K562 (cell line): ENCODE results near the gene GARNL3. TPM values are rescaled to one million over a fixed set of nuclear protein-coding genes. Genes with fewer than 3 reads are reported as not detected.

Source experiments
- ATF3 ChIP-seq, 2 experiments: fragments of 450-650 bp in 1 of 2; sonication (generic) in 1 of 2; formaldehyde crosslinking in 1 of 2; IDR thresholded peaks in 1 of 2; conservative IDR thresholded peaks in 1 of 2; 2 replicates each; pipeline versions ENCODE4 v1.6.1 to v1.8.1; 2016 to 2023; ENCODE audit warnings: mild to moderate bottlenecking in 2 of 2, moderate library complexity in 2 of 2, inconsistent platforms in 1 of 2, missing genetic modification reagents in 1 of 2
- BRF2 ChIP-seq: IDR thresholded peaks from 3 replicates; pipeline ENCODE4 v1.6.1; 2011; ENCODE audit warnings: borderline replicate concordance, mild to moderate bottlenecking; ENCODE audit not compliant: insufficient read length, insufficient read depth
- CBFB ChIP-seq: sonication (generic); formaldehyde crosslinking; IDR thresholded peaks from 2 replicates; pipeline ENCODE4 v1.4.0; 2020; ENCODE audit warnings: mild to moderate bottlenecking, missing genetic modification reagents
- DDX20 ChIP-seq: fragments of 450-650 bp; IDR thresholded peaks from 2 replicates; pipeline ENCODE4 v1.6.1; 2016; ENCODE audit warnings: missing genetic modification characterization, low read depth, mild to moderate bottlenecking, missing compliant biosample characterization, moderate library complexity
- E2F3 ChIP-seq: fragments of 250-450 bp; sonication (Bioruptor Pico); IDR thresholded peaks from 2 replicates; pipeline ENCODE4 v1.4.0; 2020; ENCODE audit warnings: mild to moderate bottlenecking
- FIP1L1 ChIP-seq: fragments of 200-400 bp; formaldehyde crosslinking; IDR thresholded peaks from 2 replicates; pipeline ENCODE4 v1.6.1; 2018; ENCODE audit warnings: mild to moderate bottlenecking, low read depth, low read length; ENCODE audit not compliant: poor library complexity, severe bottlenecking
- HIVEP1 ChIP-seq: fragments of 250-450 bp; sonication (Bioruptor Pico); IDR thresholded peaks from 2 replicates; pipeline ENCODE4 v1.4.0; 2020; ENCODE audit warnings: mild to moderate bottlenecking
- MCM2 ChIP-seq: fragments of 450-650 bp; IDR thresholded peaks from 2 replicates; pipeline ENCODE4 v1.6.1; 2017; ENCODE audit warnings: low read depth, mild to moderate bottlenecking
- PPARD ChIP-seq: fragments of 250-450 bp; sonication (Bioruptor Pico); IDR thresholded peaks from 2 replicates; pipeline ENCODE4 v1.8.0; 2022; ENCODE audit warnings: inconsistent platforms, mild to moderate bottlenecking, moderate library complexity
- RAD51 ChIP-seq: fragments of 450-650 bp; IDR thresholded peaks from 2 replicates; pipeline ENCODE4 v1.7.1; 2016; ENCODE audit warnings: low read depth, mild to moderate bottlenecking, borderline replicate concordance
- RBM25 ChIP-seq: fragments of 200-400 bp; formaldehyde crosslinking; IDR thresholded peaks from 2 replicates; pipeline ENCODE4 v1.6.1; 2018; ENCODE audit warnings: low read length, low read depth, moderate library complexity; ENCODE audit not compliant: severe bottlenecking
- ZFP36 ChIP-seq: fragments of 150-350 bp; IDR thresholded peaks from 2 replicates; pipeline ENCODE4 v1.6.1; 2018; ENCODE audit warnings: low read length, low read depth; ENCODE audit not compliant: partially characterized antibody
- polyA plus RNA-seq, 8 experiments: library from polyadenylated mRNA; depleted of rRNA in 4 of 8; stranded (reverse) in 5 of 8; unstranded in 3 of 8; fragments of >200 nt; fragmentation: Nextera tagmentation in 2 of 8; fragmentation: Illumina TruSeq in 1 of 8; extraction: Ambion mirVana in 2 of 8; extraction: Trizol in 1 of 8; gene quantifications; 2 replicates each; pipeline versions ENCODE4 v1.2.1 to v1.2.3, GENCODE V29; 2011 to 2014; ENCODE audit warnings: inconsistent platforms in 1 of 8, missing spikeins in 1 of 8
- total RNA-seq, 7 experiments: library from RNA; depleted of rRNA in 6 of 7; stranded (reverse); fragments of >200 nt in 6 of 7; fragmentation: Illumina TruSeq in 2 of 7; extraction: Trizol in 2 of 7; gene quantifications; 2 replicates each; pipeline versions ENCODE4 v1.2.1 to v1.2.3, GENCODE V29; 2011 to 2021; ENCODE audit warnings: low replicate concordance in 1 of 7
- TF ChIP-seq, protein P1 (sequence below), 2 experiments: fragments of 450-650 bp; IDR thresholded peaks; 2 replicates each; pipeline ENCODE4 v1.6.1; 2018; ENCODE audit warnings: mild to moderate bottlenecking in 2 of 2, low read depth in 1 of 2; ENCODE audit not compliant: partially characterized antibody in 2 of 2
- TF ChIP-seq, protein P2 (sequence below): sonication (generic); formaldehyde crosslinking; IDR thresholded peaks from 2 replicates; pipeline ENCODE4 v1.8.0; 2022; ENCODE audit warnings: missing genetic modification reagents, mild to moderate bottlenecking, moderate library complexity, borderline replicate concordance
- TF ChIP-seq, protein P3 (sequence below): fragments of 250-450 bp; sonication (Bioruptor Pico); IDR thresholded peaks from 2 replicates; pipeline ENCODE4 v1.5.0; 2020; ENCODE audit warnings: mild to moderate bottlenecking
- TF ChIP-seq, protein P4 (sequence below): fragments of 250-450 bp; sonication (Bioruptor Pico); IDR thresholded peaks from 2 replicates; pipeline ENCODE4 v1.8.0; 2022; ENCODE audit warnings: inconsistent platforms

The GARNL3 gene
- total and polyA plus RNA-seq, 9 of the 15 experiments (the other 6 are each of a cell fraction or from before 2014, with no cell fraction given), result 0.35 to 2.7 (median 1.6) TPM

DNA sequence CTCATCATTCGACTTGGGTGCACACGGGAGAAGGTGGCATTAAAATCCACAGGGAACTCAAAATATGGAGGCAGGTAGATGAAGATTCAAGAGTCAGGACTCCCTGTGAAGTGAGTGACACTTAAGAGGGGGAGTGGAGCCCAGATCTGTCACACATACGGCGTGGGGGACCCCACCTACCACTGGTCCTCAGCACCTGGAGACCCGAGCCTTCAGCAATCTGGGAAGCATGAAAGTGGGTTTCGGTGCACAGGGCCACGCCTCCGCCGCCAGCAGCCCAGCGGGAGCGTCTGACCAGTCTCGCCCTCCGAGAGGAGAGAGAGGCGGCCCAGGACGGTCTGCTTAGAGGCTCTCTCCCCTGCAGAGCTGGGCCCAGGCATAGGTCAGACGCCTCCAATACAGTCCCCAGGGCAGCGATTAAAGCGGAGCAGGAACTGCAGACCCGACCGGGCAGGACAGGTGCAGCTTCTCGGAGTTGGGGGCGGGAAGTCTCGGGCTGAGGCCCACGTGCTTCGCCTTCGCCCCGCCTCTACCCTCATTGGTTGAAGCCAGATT lies 131.8 kb downstream of the GARNL3 start (continued):
- TF ChIP-seq, protein P1, sequence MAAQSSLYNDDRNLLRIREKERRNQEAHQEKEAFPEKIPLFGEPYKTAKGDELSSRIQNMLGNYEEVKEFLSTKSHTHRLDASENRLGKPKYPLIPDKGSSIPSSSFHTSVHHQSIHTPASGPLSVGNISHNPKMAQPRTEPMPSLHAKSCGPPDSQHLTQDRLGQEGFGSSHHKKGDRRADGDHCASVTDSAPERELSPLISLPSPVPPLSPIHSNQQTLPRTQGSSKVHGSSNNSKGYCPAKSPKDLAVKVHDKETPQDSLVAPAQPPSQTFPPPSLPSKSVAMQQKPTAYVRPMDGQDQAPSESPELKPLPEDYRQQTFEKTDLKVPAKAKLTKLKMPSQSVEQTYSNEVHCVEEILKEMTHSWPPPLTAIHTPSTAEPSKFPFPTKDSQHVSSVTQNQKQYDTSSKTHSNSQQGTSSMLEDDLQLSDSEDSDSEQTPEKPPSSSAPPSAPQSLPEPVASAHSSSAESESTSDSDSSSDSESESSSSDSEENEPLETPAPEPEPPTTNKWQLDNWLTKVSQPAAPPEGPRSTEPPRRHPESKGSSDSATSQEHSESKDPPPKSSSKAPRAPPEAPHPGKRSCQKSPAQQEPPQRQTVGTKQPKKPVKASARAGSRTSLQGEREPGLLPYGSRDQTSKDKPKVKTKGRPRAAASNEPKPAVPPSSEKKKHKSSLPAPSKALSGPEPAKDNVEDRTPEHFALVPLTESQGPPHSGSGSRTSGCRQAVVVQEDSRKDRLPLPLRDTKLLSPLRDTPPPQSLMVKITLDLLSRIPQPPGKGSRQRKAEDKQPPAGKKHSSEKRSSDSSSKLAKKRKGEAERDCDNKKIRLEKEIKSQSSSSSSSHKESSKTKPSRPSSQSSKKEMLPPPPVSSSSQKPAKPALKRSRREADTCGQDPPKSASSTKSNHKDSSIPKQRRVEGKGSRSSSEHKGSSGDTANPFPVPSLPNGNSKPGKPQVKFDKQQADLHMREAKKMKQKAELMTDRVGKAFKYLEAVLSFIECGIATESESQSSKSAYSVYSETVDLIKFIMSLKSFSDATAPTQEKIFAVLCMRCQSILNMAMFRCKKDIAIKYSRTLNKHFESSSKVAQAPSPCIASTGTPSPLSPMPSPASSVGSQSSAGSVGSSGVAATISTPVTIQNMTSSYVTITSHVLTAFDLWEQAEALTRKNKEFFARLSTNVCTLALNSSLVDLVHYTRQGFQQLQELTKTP (IDR thresholded peaks at IDR 0.05; ENCODE audit: low read depth in 1 of 2, partially characterized antibody in 2 of 2), result no peak
- TF ChIP-seq, protein P2, sequence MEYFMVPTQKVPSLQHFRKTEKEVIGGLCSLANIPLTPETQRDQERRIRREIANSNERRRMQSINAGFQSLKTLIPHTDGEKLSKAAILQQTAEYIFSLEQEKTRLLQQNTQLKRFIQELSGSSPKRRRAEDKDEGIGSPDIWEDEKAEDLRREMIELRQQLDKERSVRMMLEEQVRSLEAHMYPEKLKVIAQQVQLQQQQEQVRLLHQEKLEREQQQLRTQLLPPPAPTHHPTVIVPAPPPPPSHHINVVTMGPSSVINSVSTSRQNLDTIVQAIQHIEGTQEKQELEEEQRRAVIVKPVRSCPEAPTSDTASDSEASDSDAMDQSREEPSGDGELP (CRISPR knock-in tag), result peak; percentile 33; the same call in 1 of the 2 replicates
- peak; percentile 5 for TF ChIP-seq ZFP36
- peak; percentile 87 for TF ChIP-seq RAD51
- no peak for TF ChIP-seq HIVEP1 (CRISPR knock-in tag)
- TF ChIP-seq E2F3 (CRISPR knock-in tag), result 0 out of 2 replicates have a peak, but pooled peaks have one; percentile 32
- TF ChIP-seq BRF2, result no peak
- TF ChIP-seq PPARD (CRISPR knock-in tag), result no peak
- no peak for TF ChIP-seq DDX20 (tag)
- peak; percentile 66; the same call in 1 of the 2 replicates for TF ChIP-seq CBFB
- no peak for TF ChIP-seq ATF3 (IDR thresholded peaks at IDR 0.05)
- TF ChIP-seq ATF3 (CRISPR knock-in tag; conservative IDR thresholded peaks at IDR 0.05), result no peak
- TF ChIP-seq, protein P3, sequence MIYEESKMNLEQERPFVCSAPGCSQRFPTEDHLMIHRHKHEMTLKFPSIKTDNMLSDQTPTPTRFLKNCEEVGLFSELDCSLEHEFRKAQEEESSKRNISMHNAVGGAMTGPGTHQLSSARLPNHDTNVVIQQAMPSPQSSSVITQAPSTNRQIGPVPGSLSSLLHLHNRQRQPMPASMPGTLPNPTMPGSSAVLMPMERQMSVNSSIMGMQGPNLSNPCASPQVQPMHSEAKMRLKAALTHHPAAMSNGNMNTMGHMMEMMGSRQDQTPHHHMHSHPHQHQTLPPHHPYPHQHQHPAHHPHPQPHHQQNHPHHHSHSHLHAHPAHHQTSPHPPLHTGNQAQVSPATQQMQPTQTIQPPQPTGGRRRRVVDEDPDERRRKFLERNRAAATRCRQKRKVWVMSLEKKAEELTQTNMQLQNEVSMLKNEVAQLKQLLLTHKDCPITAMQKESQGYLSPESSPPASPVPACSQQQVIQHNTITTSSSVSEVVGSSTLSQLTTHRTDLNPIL, result no peak
- no peak for TF ChIP-seq FIP1L1
- TF ChIP-seq, protein P4, sequence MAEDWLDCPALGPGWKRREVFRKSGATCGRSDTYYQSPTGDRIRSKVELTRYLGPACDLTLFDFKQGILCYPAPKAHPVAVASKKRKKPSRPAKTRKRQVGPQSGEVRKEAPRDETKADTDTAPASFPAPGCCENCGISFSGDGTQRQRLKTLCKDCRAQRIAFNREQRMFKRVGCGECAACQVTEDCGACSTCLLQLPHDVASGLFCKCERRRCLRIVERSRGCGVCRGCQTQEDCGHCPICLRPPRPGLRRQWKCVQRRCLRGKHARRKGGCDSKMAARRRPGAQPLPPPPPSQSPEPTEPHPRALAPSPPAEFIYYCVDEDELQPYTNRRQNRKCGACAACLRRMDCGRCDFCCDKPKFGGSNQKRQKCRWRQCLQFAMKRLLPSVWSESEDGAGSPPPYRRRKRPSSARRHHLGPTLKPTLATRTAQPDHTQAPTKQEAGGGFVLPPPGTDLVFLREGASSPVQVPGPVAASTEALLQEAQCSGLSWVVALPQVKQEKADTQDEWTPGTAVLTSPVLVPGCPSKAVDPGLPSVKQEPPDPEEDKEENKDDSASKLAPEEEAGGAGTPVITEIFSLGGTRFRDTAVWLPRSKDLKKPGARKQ (CRISPR knock-in tag), result no peak
- peak; percentile 18 for TF ChIP-seq RBM25
- no peak for TF ChIP-seq MCM2
